Adrenal gland (tissue), 12 donors: ENCODE results near the gene COL6A3. TPM values are rescaled to one million over a fixed set of nuclear protein-coding genes. Genes with fewer than 3 reads are reported as not detected.
"Not testable (repeated sequence)": the region's sequence is repeated elsewhere in the genome, so short reads cannot be mapped to it uniquely, and the experiment has no call there.

Experiments
- DNase-seq, 7 donors: peaks; one replicate each; pipeline ENCODE4 v3.0.0-alpha.2; 2019 to 2020
- H3K27ac ChIP-seq, 5 donors: fragments of 200-600 bp; sonication (generic) in 4 of 5; 1 replicate in 3 of 5; 2 replicates in 2 of 5; pipeline versions ENCODE4 v1.5.1 to v1.8.0; 2016 to 2020; ENCODE audit warnings: mild to moderate bottlenecking in 1 of 5
- H3K27me3 ChIP-seq: fragments of 200-600 bp; 2 replicates; pipeline ENCODE4 v1.8.0; 2021
- H3K36me3 ChIP-seq, 2 donors: fragments of 200-600 bp; replicated peaks in 1 of 2; 1 replicate in 1 of 2; 2 replicates in 1 of 2; pipeline versions ENCODE4 v1.5.1 to v1.8.0; 2018 to 2022
- H3K4me1 ChIP-seq, 2 donors: fragments of 200-600 bp; replicated peaks in 1 of 2; 1 replicate in 1 of 2; 2 replicates in 1 of 2; pipeline versions ENCODE4 v1.5.1 to v1.8.0; 2018 to 2021
- H3K4me3 ChIP-seq, 4 donors: fragments of 200-600 bp; sonication (generic) in 3 of 4; one replicate each; pipeline ENCODE4 v1.5.1; 2016 to 2018
- H3K9me3 ChIP-seq, 3 donors: fragments of 200-600 bp; sonication (generic) in 1 of 3; replicated peaks in 1 of 3; 1 replicate in 2 of 3; 2 replicates in 1 of 3; pipeline versions ENCODE4 v1.5.1 to v1.8.0; 2016 to 2021
- CTCF ChIP-seq, 6 experiments: fragments of 450-650 bp in 4 of 6; fragments of 200-600 bp in 2 of 6; sonication (generic) in 1 of 6; IDR thresholded peaks; 1 replicate in 5 of 6; 2 replicates in 1 of 6; pipeline versions ENCODE4 v1.5.1 to v1.8.0; 2016 to 2021; ENCODE audit warnings: antibody characterized with exemption in 6 of 6, mild to moderate bottlenecking in 2 of 6, moderate library complexity in 1 of 6
- POLR2A ChIP-seq, 2 donors: fragments of 450-650 bp; IDR thresholded peaks; one replicate each; pipeline ENCODE4 v1.6.1; 2017; ENCODE audit warnings: antibody characterized with exemption in 2 of 2, mild to moderate bottlenecking in 2 of 2, moderate library complexity in 1 of 2
- WGBS, 4 donors: extraction: QIAGEN DNeasy Blood & Tissue Kit in 2 of 4; methylation state at CpG; one replicate each; pipeline versions ENCODE4 v1.1.5 to v1.1.7; 2013 to 2017; 5-methylcytosine and 5-hydroxymethylcytosine counted together
- intact Hi-C, 2 donors: fragments of 100-400 bp; cut with DNase I; formaldehyde crosslinking; loops; one replicate each; pipeline versions ENCODE4 v1.14.1 to v1.15.0; 2022 to 2023
- polyA plus RNA-seq, 3 donors: library from polyadenylated mRNA; stranded (reverse); fragments of 200-250 nt in 2 of 3; fragments of 350-450 nt in 1 of 3; fragmentation: Illumina TruSeq in 1 of 3; extraction: RNeasy Lipid Tissue Mini Kit (QIAGEN cat#74804) in 1 of 3; gene quantifications; one replicate each; pipeline ENCODE4 v1.2.3, GENCODE V29; 2013 to 2014
- total RNA-seq, 9 donors: library from RNA; depleted of rRNA in 4 of 9; stranded (reverse); fragments of >200 nt in 4 of 9; fragments of 120-200 nt in 1 of 9; fragmentation: NEBNext Ultra II Directional in 1 of 9; extraction: Animal tissue kit (Norgen Biotek cat#: 25700) in 1 of 9; gene quantifications; one replicate each; pipeline versions ENCODE4 v1.1.0 to v1.2.4, GENCODE V29; 2013 to 2023
- donor health status: healthy with polysubstance abuse.
- donor health status: Bipolar disorder and iron deficiency.
- donor health status: DM: yes; HTN: yes; CAD: no.
- donor health status: DM: no; HTN: no; CAD: no.
- donor health status: DM: no; HTN: no; CAD: no.
- donor health status: DM: yes; HTN: yes; CAD: no.

The COL6A3 gene
- total and polyA plus RNA-seq, 12 donors, result 15.5 to 69.4 (median 33.1) TPM

- Histone ChIP-seq H3K36me3 (no peaks in the 10 kb centered on the region), H3K27me3 (no peaks in the 10 kb centered on the region), H3K4me1 (peaks cover 5 to 21% of the 10 kb centered on the region in 2 donors), H3K9me3 (no peaks in the 10 kb centered on the region), H3K27ac (peak overlapping the region in 1 of 5 donors; percentile 58), H3K4me3 (no peak overlapping the region)
- intact Hi-C loops, result no loop called here
- no peak for TF ChIP-seq CTCF (IDR thresholded peaks at IDR 0.05)
- no peak for TF ChIP-seq POLR2A (IDR thresholded peaks at IDR 0.05)
- DNase-seq, result no peak
Measured at GRCh38 chr2:237305579-237305978, 108.4 kb downstream of the COL6A3 start.

- Histone ChIP-seq H3K4me3 (no peak overlapping the region), H3K27me3 (no peaks in the 10 kb centered on the region), H3K36me3 (no peaks in the 10 kb centered on the region), H3K9me3 (no peaks in the 10 kb centered on the region), H3K27ac (no peak overlapping the region), H3K4me1 (peaks cover 5 to 21% of the 10 kb centered on the region in 2 donors)
- intact Hi-C loops, result no loop called here
- DNase-seq, result peak; percentile 64 to 83 (median 76)
- TF ChIP-seq CTCF (IDR thresholded peaks at IDR 0.05) (no peak), POLR2A (IDR thresholded peaks at IDR 0.05) (no peak)
- WGBS, 4 donors, result 44 to 100% (median 71%) methylated on average over 2 of the region's 2 CpGs
Measured at GRCh38 chr2:237304763-237305514, 109.0 kb downstream of the COL6A3 start.

- H3K4me1 ChIP-seq, result peaks cover 5 to 24% of the 10 kb centered on the region in 2 donors
- H3K4me3 ChIP-seq, H3K9me3 ChIP-seq, H3K27me3 ChIP-seq, intact Hi-C loops, H3K36me3 ChIP-seq, H3K27ac ChIP-seq, DNase-seq: not testable (repeated sequence)
- WGBS, 4 donors, result 56 to 93% (median 91%) methylated on average over 1 of the region's 1 CpG; no CpG with 5 or more reads in 1 of the 4 donors
Measured at GRCh38 chr2:237303244-237303643, 110.7 kb downstream of the COL6A3 start.

GRCh38 chr2:237301595-237301994, 112.4 kb downstream of the COL6A3 start:
- intact Hi-C loops, result no loop called here
- H3K36me3 ChIP-seq, result no peaks in the 10 kb centered on the region
- no peak for DNase-seq
- 86 to 92% (median 91%) methylated on average over 3 of the region's 3 CpGs for WGBS, 4 donors
- no peak overlapping the region for H3K27ac ChIP-seq
- H3K4me3 ChIP-seq, result no peak overlapping the region
- peaks cover 5 to 26% of the 10 kb centered on the region in 2 donors for H3K4me1 ChIP-seq
- H3K9me3 ChIP-seq, result no peaks in the 10 kb centered on the region
- H3K27me3 ChIP-seq, result no peaks in the 10 kb centered on the region
- no peak for TF ChIP-seq CTCF (IDR thresholded peaks at IDR 0.05)
- TF ChIP-seq POLR2A (IDR thresholded peaks at IDR 0.05), result no peak

GRCh38 chr2:237300739-237301138, 113.2 kb downstream of the COL6A3 start:
- no peak for TF ChIP-seq CTCF (IDR thresholded peaks at IDR 0.05)
- no peak for TF ChIP-seq POLR2A (IDR thresholded peaks at IDR 0.05)
- Histone ChIP-seq H3K4me3 (no peak overlapping the region), H3K36me3 (no peaks in the 10 kb centered on the region), H3K27ac (no peak overlapping the region), H3K4me1 (peaks cover 5 to 27% of the 10 kb centered on the region in 2 donors), H3K27me3 (no peaks in the 10 kb centered on the region), H3K9me3 (no peaks in the 10 kb centered on the region)
- no peak for DNase-seq
- WGBS, 4 donors, result 80 to 82% (median 81%) methylated on average over 5 of the region's 5 CpGs
- intact Hi-C loops, result no loop called here
